ENCODE results near the gene PGBD1. TPM values are rescaled to one million over a fixed set of nuclear protein-coding genes. Genes with fewer than 3 reads are reported as not detected.
"Not testable (repeated sequence)": the region's sequence is repeated elsewhere in the genome, so short reads cannot be mapped to it uniquely, and the experiment has no call there.

The PGBD1 gene
- total RNA-seq, 1 donor from 2014 or later, result 7.9 TPM

DNA sequence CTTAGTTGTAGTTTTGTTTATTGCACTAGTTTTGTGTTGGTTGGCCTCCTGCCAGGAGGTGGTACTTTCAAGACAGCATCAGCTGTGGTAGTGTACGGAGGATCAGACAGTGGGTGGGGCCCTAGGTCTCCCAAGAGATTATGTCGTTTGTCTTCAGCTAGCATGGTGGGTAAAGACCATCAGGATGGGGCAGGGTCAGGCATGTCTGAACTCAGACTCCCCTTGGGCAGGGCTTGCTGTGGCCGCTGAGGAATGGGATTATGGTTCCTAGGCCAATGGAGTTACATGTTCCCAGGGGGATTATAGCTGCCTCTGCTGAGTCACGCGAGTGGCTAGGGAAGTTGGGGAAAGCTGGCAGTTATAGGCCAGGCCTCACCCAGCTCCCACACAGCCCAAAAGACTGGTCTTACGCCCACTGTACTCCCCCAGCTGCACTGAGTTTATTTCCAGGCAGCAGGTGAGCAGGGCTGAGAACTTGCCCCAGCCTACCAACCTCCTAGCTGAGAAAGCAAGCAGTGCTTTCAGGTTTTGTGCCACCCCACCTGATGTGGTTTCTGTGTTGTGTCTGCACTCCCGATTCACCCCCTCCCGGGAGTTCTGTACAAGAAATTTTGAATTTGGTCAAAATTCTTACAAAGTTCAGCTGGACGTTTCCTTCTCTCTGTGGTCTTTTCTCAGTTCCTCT, 29.9 kb downstream of the PGBD1 start:
- Histone ChIP-seq H3K9ac (ENCODE audit: low read length) (no peak overlapping the region), H3K36me3 (ENCODE audit: insufficient read depth, low read length) (no peaks in the 10 kb centered on the region), H4K20me1 (ENCODE audit: insufficient read depth, low read length) (no peaks in the 10 kb centered on the region), H3K27me3 (ENCODE audit: insufficient read depth, low read length) (no peaks in the 10 kb centered on the region), H3K9me3 (ENCODE audit: insufficient read depth, low read depth, low read length) (no peaks in the 10 kb centered on the region), H3K79me2 (ENCODE audit: insufficient read depth, low read length) (no peaks in the 10 kb centered on the region), H3K4me1 (ENCODE audit: insufficient read depth, low read length) (no peaks in the 10 kb centered on the region), H3K27ac (ENCODE audit: low read depth, low read length) (no peak overlapping the region), H3K4me2 (ENCODE audit: low read length) (no peak overlapping the region), H3K4me3 (ENCODE audit: insufficient read depth, low read depth, low read length) (no peak overlapping the region), H2AFZ (ENCODE audit: low read depth, low read length) (no peak overlapping the region)
- FAIRE-seq (no peak), DNase-seq (ENCODE audit: low read depth) (no peak)
- H3K4me1 Mint-ChIP-seq (ENCODE audit: low read depth, unreplicated experiment), result no peaks in the 10 kb centered on the region
- TF ChIP-seq, protein P1, sequence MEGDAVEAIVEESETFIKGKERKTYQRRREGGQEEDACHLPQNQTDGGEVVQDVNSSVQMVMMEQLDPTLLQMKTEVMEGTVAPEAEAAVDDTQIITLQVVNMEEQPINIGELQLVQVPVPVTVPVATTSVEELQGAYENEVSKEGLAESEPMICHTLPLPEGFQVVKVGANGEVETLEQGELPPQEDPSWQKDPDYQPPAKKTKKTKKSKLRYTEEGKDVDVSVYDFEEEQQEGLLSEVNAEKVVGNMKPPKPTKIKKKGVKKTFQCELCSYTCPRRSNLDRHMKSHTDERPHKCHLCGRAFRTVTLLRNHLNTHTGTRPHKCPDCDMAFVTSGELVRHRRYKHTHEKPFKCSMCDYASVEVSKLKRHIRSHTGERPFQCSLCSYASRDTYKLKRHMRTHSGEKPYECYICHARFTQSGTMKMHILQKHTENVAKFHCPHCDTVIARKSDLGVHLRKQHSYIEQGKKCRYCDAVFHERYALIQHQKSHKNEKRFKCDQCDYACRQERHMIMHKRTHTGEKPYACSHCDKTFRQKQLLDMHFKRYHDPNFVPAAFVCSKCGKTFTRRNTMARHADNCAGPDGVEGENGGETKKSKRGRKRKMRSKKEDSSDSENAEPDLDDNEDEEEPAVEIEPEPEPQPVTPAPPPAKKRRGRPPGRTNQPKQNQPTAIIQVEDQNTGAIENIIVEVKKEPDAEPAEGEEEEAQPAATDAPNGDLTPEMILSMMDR (IDR thresholded peaks at IDR 0.05; ENCODE audit: insufficient read depth, low read depth, low read length), result no peak
- no peak for TF ChIP-seq EZH2 (IDR thresholded peaks at IDR 0.05; ENCODE audit: insufficient read depth, low read length)
- no peaks in the 10 kb centered on the region for H3K9me3 Mint-ChIP-seq (ENCODE audit: unreplicated experiment)
- no peak overlapping the region for H3K27ac Mint-ChIP-seq (ENCODE audit: unreplicated experiment)
- H3K4me3 Mint-ChIP-seq (ENCODE audit: unreplicated experiment), result no peak overlapping the region
- H3K36me3 Mint-ChIP-seq (ENCODE audit: low read depth, unreplicated experiment), result peaks cover 9% of the 10 kb centered on the region
- peaks cover 2% of the 10 kb centered on the region for H3K27me3 Mint-ChIP-seq (ENCODE audit: low read depth, unreplicated experiment)

DNA sequence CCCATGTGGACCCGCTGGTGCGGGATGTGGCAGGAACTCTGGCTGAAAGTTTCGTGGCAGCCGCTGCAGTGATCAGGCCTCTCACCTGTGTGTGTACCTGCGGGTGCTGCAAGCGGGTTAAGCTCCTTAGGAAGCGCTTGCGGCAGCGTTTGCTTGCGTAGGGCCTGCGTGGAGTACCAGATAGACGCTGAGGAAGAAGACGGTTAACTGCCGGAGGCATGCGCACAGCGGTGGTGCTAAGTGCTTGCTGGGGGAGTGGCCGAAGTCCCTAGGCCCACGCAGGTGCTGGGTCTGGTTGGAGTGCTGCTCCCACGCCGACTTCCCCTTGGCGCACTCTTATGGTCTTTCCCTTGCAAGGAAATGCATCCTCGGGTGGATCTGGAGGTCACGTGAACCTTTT, 31.6 kb downstream of the PGBD1 start:
- Histone ChIP-seq H4K20me1 (ENCODE audit: insufficient read depth, low read length) (no peaks in the 10 kb centered on the region), H3K27me3 (ENCODE audit: insufficient read depth, low read length) (no peaks in the 10 kb centered on the region), H3K4me1 (ENCODE audit: insufficient read depth, low read length) (no peaks in the 10 kb centered on the region), H3K79me2 (ENCODE audit: insufficient read depth, low read length) (no peaks in the 10 kb centered on the region), H3K4me3 (ENCODE audit: insufficient read depth, low read depth, low read length) (no peak overlapping the region), H3K27ac (ENCODE audit: low read depth, low read length) (no peak overlapping the region), H3K9ac (ENCODE audit: low read length) (no peak overlapping the region), H3K4me2 (ENCODE audit: low read length) (no peak overlapping the region), H3K36me3 (ENCODE audit: insufficient read depth, low read length) (no peaks in the 10 kb centered on the region), H3K9me3 (ENCODE audit: insufficient read depth, low read depth, low read length) (no peaks in the 10 kb centered on the region), H2AFZ (ENCODE audit: low read depth, low read length) (no peak overlapping the region)
- Mint-ChIP-seq H3K9me3 (ENCODE audit: unreplicated experiment) (no peaks in the 10 kb centered on the region), H3K27me3 (ENCODE audit: low read depth, unreplicated experiment) (peaks cover 2% of the 10 kb centered on the region), H3K4me1 (ENCODE audit: low read depth, unreplicated experiment) (no peaks in the 10 kb centered on the region), H3K36me3 (ENCODE audit: low read depth, unreplicated experiment) (peaks cover 9% of the 10 kb centered on the region), H3K27ac (ENCODE audit: unreplicated experiment) (no peak overlapping the region), H3K4me3 (ENCODE audit: unreplicated experiment) (no peak overlapping the region)
- FAIRE-seq (no peak), DNase-seq (ENCODE audit: low read depth) (no peak)
- TF ChIP-seq EZH2 (IDR thresholded peaks at IDR 0.05; ENCODE audit: insufficient read depth, low read length), result no peak
- TF ChIP-seq, protein P1 (IDR thresholded peaks at IDR 0.05; ENCODE audit: insufficient read depth, low read depth, low read length), result no peak

DNA sequence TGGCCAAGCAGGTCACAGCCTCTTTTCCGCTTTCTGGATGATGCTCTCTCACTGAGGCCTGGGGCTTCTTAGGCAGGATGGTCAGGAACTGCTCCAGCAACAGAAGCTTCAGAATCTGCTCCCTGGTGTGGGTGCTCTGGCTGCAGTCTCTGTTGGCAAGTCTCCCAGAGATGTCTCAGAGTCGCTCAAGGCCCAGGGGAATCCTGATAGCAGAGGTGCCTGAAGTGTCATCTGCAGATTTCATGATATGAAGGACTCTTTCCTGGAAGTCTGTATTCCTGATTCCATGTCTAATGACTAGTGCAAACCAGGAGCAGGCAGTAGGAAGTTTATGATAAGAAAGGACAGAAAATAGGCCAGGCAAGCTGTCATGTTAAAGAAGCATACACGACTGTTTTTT, 34.3 kb downstream of the PGBD1 start:
- Mint-ChIP-seq H3K27ac (ENCODE audit: unreplicated experiment) (no peak overlapping the region), H3K4me1 (ENCODE audit: low read depth, unreplicated experiment) (no peaks in the 10 kb centered on the region), H3K9me3 (ENCODE audit: unreplicated experiment) (no peaks in the 10 kb centered on the region), H3K36me3 (ENCODE audit: low read depth, unreplicated experiment) (peaks cover 9% of the 10 kb centered on the region), H3K4me3 (ENCODE audit: unreplicated experiment) (no peak overlapping the region), H3K27me3 (ENCODE audit: low read depth, unreplicated experiment) (peaks cover 2% of the 10 kb centered on the region)
- Histone ChIP-seq H3K9ac (ENCODE audit: low read length) (no peak overlapping the region), H3K4me2 (ENCODE audit: low read length) (no peak overlapping the region), H3K27ac (ENCODE audit: low read depth, low read length) (no peak overlapping the region), H3K4me3 (ENCODE audit: insufficient read depth, low read depth, low read length) (no peak overlapping the region), H3K79me2 (ENCODE audit: insufficient read depth, low read length) (no peaks in the 10 kb centered on the region), H3K27me3 (ENCODE audit: insufficient read depth, low read length) (no peaks in the 10 kb centered on the region), H3K9me3 (ENCODE audit: insufficient read depth, low read depth, low read length) (no peaks in the 10 kb centered on the region), H3K36me3 (ENCODE audit: insufficient read depth, low read length) (no peaks in the 10 kb centered on the region), H2AFZ (ENCODE audit: low read depth, low read length) (no peak overlapping the region), H3K4me1 (ENCODE audit: insufficient read depth, low read length) (no peaks in the 10 kb centered on the region), H4K20me1 (ENCODE audit: insufficient read depth, low read length) (no peaks in the 10 kb centered on the region)
- no peak for FAIRE-seq
- DNase-seq (ENCODE audit: low read depth), result no peak
- no peak for TF ChIP-seq EZH2 (IDR thresholded peaks at IDR 0.05; ENCODE audit: insufficient read depth, low read length)
- TF ChIP-seq, protein P1 (IDR thresholded peaks at IDR 0.05; ENCODE audit: insufficient read depth, low read depth, low read length), result no peak

DNA sequence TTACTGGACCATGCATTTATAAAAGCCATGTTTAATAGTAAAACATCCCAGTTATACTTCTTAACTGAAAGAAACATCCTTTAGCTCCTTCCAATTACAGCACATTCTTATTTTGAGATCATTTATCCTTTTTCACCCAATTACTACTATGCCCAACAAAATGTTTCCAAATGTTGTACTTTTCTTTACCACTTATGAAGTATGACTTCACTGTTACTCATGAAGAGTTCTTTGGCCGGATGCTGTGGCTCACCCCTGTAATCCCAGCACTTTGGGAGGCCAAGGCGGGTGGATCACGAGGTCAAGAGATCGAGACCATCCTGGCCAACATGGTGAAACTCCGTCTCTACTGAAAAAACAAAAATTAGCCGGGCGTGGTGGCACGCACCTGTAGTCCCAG, 36.5 kb downstream of the PGBD1 start:
- not testable (repeated sequence) for H2AFZ ChIP-seq (ENCODE audit: low read depth, low read length); H3K4me3 Mint-ChIP-seq (ENCODE audit: unreplicated experiment); H3K27ac Mint-ChIP-seq (ENCODE audit: unreplicated experiment); H3K4me1 Mint-ChIP-seq (ENCODE audit: low read depth, unreplicated experiment); H3K4me3 ChIP-seq (ENCODE audit: insufficient read depth, low read depth, low read length); H3K27me3 Mint-ChIP-seq (ENCODE audit: low read depth, unreplicated experiment); H3K9ac ChIP-seq (ENCODE audit: low read length); H3K36me3 Mint-ChIP-seq (ENCODE audit: low read depth, unreplicated experiment); H3K9me3 ChIP-seq (ENCODE audit: insufficient read depth, low read depth, low read length); H3K4me1 ChIP-seq (ENCODE audit: insufficient read depth, low read length); H3K36me3 ChIP-seq (ENCODE audit: insufficient read depth, low read length); H3K79me2 ChIP-seq (ENCODE audit: insufficient read depth, low read length); DNase-seq (ENCODE audit: low read depth); H4K20me1 ChIP-seq (ENCODE audit: insufficient read depth, low read length); H3K4me2 ChIP-seq (ENCODE audit: low read length); H3K9me3 Mint-ChIP-seq (ENCODE audit: unreplicated experiment); H3K27ac ChIP-seq (ENCODE audit: low read depth, low read length); H3K27me3 ChIP-seq (ENCODE audit: insufficient read depth, low read length)
- peak; percentile 17 for FAIRE-seq
